CD1c-positive myeloid dendritic cell (primary cell): ENCODE data around the gene RNF19B.

ENCODE experiments used
- DNase-seq: peaks from one replicate; pipeline ENCODE4 v3.0.0-alpha.2; 2016; ENCODE audit errors: extremely low spot score

The RNF19B gene

DNA sequence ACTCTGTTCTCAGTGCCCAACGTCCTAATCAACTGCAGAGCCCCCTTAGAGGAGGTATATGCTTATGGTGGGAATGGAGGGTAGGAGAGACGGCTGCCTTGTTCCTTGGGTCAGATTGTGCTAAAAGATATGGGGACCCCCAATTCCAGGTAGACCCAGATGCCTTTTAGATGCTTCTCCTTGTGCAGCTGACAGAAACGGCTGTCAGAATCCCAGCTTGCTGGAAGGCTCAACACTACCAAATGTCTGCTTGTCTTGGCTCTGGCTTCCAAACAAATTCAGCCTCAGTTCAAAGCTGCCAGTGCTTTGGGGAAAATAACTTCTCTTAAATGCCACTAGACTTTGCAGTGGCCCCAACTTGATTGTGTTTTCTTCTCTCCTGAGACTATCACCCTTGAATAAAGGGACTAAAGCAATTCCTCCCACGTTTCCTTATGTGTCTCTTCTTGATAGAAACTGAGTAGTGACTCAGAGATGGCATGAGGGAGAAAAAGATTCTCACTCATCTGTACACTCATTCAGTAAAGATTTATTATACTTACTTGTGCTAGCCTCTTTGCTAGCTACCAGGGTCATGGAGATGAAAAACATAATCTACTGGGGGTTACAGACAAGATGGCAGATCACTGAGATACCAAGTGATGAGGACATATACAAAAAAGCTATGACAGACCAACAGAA is 3.4 kb upstream of the RNF19B start:
- DNase-seq = no peak

DNA sequence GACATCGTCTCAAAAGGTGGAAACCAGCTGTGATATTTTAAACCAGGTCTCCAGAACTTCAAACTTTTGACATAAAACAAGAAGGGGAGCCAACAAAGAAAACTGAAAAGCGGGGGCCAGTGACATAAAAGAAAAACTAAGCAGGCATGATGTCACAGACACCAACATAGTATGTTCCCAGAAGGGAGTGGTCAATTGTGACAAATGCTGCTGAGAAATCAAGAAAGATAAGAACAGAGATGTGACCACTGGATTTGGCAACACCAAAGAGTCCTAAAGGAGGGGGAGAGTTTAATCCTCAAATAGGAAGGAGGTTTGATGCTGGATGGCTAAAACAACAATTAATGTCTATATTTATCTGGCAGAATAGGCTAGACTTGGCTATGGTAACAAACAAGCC is 2.3 kb upstream of the RNF19B start:
- no peak for DNase-seq

DNA sequence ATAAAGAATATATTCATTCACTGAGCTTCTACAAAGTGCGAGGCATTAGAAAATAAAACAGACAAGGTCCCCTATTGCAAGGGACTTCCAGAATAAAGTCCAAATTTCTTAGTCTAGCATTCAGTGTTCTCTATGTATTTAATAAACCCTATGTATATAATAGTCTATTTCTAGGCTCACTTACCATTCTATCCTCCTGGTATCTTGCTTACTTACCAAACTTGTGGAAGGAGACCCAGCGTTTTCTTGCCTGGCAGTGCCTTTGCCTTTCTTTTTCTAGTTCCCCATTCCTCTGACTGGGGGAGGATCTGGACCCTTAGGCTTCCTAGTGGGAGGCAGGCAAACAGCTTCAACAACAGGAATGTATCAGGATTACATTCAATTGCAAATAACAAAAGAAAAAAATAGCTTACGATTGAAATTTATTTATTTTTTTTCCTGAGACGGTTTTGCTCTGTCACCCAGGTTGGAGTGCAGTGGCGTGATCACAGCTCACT is 690 bp upstream of the RNF19B start:
- peak; percentile 62 for DNase-seq

DNA sequence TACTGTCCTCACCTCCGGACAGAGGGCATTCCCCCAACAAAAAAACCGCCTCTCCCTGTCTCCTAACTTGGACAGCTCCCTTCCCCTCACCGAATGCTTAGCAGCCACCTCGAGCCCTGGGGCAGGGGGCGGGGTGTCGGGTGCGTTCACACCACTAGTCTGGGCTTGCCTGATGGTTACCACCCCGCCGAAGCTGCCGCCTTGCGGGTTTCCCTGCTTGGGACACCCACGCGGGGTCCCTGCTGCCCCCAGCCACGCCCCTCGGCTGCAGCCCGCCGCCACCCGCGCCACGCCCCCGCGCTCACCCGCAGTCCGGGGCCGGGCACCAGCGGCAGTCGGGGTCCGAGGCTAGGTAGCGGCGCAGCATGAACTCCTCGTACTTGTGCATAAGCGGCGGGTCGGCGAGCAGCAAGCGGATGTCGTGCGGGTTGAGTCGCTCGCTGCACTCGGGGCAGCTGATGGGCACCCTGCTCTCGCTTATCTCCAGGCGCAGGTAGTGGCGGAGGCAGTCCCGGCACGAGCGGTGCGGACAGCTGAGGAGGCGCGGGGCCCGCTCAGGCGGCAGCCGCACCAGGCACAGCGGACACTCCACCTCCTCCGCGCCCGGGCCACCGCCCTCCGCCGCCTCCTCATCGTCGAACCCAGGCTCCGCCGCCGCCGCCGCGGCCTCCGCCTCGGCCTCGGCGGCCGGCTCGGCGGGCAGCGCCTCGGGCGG is 706 bp downstream of the RNF19B start:
- DNase-seq = peak; percentile 67

DNA sequence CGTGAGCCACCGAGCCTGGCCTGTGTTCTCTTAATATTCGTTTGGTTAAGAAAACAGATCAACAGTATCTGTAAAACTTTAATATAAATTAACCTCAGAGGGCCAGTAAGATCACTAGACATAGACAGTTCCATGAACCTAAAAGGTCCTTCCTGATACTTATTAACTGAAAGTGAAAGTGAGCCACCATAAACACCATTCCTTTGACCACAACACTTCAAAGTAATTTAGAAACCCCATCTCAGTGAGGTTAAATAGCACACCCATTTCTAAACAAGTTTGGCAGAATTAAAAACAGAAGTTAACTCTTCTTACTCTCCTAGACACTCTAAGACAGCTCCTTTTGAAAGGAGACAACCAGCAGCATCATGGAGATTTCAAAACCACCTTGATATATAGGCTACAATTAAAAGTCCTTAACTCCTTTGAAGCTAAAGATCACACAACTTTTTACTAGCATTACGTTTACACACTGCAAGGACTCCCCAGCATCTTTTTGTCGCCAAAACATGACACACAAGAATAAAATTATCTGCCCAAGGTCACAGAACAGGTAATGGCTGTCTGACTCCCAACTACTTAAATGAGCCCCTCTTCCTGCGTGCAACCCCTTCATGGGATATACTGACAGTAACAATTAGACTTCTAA is 2.2 kb downstream of the RNF19B start:
- peak; percentile 69 for DNase-seq

DNA sequence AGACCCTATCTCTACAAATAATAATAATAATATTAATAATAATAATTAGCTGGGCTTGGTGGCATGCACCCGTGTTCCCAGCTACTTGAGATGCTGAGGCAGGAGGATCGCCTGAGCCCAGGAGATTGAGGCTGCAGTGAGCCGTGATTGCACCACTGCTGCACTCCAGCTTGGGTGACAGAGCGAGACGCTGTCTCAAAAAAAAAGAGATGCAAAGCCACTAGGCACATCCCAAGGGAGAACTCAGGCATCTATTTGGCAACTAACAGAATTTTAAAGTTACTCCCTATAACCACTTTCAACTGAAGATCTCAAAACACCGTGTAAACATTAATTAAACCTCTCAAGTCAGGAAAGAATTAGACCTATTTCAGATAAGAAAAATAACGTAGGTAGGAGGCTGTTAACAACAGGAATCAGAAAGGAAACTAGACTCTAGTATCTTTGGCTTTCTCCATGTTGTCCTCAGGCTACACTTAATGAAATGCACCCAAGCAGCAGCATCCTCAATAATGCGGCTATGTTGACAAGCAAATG is 3.7 kb downstream of the RNF19B start:
- DNase-seq = no peak

DNA sequence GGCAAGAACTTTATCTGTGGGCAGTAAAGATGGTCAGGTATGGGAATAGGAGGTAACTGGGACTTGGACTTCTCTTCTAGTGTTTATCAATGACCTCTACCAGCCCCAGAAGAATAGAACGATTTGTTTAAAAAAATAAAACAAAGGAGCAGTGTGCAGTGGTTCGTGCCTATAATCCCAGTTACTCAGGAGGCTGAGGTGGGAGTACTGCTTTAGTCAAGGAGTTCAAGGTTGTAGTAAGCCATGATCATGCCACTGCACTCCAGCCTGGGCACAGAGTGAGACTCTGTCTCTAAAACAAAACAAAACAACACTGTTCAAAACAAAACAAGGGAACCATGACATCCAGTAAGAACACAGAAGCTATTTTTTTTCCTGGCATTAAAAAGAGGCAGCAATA is 4.3 kb downstream of the RNF19B start:
- no peak for DNase-seq

DNA sequence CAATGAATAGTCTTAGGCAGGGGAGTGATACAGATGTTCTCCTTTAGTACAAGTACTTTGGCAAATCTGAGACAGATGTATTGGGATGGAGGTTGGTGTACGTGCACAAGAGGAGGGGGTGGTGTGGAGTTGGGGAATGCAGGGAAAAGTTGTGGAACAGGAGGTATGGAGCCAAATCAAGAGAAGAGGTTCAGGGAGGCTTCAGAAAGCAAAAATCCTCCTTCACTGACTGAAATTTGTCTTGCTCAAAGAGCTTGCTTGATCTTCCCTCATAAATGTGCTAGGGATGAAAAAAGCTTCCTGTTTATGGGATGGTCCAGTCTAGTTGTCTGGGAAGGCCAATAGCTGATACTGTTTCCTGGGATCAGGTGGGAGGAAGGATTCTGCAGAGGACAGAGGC is 5.8 kb downstream of the RNF19B start:
- DNase-seq = no peak

DNA sequence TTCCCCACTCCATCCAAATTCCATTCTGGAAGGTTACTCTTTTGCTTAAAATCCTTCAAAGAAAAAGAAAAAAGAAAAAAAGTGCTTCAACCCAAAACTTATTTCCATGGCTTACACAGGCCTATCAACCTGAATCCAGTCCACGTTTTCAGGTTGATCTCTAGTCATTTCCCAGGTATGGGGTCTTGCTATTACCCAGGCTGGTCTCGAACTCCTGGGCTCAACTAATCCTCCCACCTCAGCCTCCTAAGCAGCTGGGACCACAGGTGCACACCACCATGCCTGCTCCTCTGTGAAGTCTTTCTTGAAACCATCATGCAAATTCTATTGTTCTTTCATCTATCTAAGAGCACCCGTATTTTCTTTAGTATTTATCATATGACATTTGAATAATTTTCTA is 7.6 kb downstream of the RNF19B start:
- no peak for DNase-seq

DNA sequence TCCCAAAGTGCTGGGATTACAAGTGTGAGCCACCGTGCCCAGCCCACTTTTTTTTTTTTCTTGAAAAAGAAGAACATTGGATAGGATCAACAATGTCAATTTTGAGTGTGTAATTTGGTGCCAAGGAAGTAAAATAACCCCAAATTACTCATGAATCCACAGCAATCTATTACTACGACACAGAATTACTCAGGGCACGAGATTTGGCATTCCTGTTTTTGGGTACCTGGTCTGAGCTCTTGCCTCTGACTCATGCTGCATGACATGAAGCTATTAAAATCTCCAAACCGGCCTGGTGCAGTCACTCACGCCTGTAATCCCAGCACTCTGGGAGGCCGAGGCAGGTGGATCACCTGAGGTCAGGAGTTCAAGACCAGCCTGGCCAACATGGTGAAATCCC is 10.4 kb downstream of the RNF19B start:
- peak; percentile 42 for DNase-seq

DNA sequence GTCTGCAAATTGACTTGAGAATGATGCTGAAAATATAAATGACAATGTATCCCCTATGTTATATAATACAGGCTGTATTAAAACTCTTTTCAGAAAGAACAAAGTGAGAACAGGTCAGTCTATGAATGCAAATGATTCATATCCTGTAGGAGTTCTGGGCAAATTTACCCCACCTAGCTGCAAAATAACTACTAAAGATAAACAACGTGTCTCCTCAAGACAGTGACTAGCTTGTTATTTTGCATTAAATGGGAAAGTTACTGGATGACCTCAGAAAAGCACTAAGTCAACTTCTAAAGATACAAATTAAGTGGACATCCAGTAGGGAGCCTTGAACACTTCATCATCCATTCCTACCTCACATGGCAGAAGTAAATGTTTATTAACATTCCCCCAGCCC is 11.1 kb downstream of the RNF19B start:
- peak; percentile 30 for DNase-seq

DNA sequence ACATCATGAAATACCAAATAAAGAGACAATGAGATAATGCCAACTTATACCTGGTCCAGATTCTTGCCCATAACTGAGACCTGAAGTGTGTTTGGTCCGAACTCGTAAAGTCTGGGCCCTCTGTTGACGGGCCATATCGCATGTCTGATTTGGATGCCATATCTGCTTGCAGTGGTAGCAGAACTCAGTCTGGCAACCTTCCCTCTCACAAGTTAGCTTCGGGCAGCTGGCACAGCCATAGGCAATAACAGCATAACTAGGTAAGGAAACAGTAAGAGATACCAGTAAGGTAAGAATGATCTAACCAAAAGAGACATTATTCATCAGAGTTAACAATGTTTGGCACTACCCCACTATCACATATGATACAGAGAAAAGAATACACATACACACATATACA is 15.1 kb downstream of the RNF19B start:
- no peak for DNase-seq

DNA sequence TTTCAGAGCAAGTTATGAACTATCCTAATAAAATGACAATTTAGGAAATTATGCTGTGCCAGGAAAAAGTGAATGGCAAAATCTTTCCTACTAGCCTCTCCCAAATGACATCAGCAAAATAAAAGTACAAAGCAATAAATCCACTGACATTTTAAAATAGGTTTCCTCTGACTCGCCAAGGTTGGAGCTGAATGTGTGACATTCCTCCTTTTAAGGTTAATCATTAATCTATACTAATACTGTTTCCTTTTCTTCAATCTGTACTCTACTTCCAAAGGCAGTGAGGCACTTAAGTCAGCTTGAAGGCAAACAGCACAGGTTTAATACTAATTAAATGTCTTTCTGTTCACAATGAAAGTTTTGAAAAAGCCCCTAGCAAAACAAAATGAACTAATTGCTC is 15.7 kb downstream of the RNF19B start:
- DNase-seq = no peak

DNA sequence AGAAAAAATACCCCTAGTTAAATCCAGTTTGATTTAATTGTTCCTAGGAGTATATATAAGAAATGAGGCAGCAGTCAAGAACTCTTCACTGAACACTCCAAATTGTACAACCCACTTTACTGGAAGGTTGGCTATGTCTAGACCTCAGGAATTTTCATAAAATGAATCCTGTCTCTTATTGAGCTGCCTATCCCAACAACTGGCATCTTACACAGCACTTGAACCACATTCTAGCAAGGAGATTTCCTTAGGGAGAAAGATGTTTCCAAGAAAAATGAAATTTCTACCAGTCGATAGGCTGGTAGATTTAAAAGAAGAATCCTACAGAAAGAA is 16.3 kb downstream of the RNF19B start:
- no peak for DNase-seq

DNA sequence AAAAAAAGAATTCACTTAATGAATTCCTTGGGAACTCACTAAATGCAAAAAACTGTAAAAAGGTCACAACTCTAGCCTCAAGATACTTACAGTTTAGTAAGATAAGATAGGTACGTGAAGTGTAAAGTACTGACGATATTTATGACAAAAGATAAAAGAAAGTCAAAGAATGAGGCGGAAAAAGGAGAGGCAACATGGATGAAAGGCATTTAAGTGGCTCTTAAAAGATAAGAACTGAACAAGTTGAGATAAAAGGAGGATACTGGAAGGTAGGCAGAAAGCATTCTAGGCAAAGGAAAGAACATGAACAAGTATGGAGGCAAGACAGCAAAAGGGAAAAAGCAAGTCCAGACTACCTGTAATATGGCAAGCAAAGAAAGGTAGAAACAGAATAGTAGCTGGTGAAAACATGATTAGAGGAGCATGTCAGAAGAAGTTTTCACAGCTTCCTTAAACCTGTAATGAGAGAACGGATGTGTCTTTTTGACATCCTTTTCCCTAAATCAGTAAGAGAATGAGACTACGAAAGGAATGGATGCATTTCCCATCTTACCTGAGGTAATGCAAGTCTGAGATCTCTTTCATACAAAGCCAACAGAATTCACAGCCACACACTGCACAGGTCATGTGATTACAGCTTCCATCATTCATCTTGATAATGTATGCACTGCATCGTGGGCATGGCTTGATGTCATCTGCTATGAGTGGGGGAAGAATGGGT is 16.8 kb downstream of the RNF19B start:
- no peak for DNase-seq

DNA sequence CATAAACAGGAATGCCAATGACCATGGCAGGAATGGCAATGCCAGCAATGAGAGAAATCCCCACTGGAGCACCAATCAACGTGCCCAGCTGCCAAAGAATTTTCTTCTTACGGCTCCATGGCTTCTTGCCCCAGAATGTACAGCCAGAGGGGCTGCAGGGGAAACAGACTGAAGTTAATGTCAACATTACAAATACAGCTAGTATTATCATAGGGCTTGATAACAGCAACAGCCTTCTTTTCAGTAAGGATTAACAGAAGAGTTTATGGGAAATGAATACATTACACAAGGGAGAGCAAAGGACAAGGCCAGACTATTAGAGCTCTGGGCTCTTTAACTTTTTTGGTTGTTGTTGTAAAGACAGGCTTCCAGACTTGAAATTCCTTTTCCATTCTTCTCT is 18.2 kb downstream of the RNF19B start:
- no peak for DNase-seq

DNA sequence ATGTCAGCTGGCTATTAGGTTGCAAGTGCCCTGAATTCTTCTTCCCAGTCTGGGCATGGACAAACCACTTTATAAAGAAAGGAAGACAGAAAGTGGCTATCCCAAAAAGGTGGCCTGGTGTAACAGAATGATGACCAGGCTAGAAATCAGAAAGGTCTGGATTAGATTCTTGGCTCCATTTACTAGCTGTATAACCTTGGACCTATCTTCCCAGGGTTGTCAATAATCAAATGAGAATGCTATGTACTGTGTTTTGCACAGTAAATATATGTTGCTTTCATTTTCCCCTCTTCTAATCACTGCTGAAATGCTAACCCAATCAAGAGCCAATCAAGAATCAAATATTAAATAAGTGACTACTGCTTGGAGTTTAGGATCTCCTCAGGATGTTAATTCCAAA is 20.4 kb downstream of the RNF19B start:
- DNase-seq = no peak

DNA sequence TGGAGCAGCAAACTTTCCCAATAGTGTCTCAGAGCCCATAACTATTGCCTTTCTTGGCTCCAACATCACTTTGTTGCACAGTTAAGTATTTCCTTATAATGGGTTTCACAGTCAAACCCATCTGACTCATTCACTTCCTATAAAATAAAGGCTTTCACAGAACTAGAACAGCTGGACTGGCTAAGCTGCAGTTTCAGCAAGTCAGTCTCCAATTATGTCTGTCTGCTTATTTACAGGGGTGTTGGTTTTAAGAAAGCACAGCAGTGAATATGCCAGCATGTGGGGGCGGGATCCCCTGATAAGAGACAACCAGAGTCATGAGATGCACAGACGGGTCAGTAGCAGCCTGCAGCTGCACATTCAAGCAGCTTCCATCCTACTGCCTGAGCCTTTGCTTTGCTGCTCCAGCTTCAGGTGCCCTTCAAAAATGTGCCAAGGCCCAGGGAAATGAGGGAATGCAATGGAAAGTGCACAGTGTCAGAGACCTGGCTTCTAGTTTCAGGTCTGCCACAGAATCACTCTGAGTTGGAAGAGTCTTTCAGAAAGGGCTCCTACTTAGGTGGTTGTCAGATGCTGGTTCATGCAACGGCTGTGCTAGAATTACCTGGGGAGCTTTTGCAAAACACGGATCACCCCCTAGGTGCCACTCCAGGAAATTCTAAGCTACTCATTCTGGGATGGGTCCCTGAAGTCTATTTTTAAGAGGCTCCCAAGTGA is 24.8 kb downstream of the RNF19B start:
- peak; percentile 85 for DNase-seq

DNA sequence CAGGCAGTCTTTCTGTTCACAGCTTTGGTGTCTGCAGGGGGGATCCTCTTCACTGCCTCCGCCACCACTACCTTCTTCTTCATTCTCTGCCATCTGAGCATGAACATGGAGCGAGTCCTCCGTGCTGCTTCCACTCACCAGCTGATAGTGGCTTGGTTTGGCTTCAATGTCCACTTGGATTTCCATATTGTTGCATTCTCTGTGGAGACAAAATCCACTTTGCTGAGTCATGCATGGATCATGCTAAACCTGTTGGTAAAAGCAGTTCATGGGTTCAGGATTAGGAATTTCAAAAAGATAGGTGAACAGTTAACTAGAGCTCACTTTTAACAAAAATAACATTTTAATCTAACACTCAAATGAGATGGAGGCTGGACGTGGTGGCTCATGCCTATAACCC is 27.5 kb downstream of the RNF19B start:
- no peak for DNase-seq

DNA sequence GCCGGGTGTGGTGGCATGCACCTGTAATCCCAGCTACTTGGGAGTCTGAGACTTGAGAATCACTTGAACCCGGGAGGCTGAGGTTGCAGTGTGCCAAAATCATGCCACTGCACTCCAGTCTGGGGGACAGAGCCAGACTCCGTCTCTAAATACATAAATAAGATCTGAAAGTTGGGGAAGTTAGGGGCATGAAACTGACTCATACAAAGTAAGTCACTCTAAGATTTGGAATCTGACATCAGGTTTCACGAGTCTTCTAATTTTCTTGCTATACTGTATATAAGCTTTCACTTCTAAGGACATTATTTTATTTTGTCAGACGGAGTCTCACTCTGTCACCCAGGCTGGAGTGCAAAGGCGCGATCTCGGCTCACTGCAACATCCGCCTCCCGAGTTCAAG is 30.1 kb downstream of the RNF19B start:
- peak; percentile 28 for DNase-seq

DNA sequence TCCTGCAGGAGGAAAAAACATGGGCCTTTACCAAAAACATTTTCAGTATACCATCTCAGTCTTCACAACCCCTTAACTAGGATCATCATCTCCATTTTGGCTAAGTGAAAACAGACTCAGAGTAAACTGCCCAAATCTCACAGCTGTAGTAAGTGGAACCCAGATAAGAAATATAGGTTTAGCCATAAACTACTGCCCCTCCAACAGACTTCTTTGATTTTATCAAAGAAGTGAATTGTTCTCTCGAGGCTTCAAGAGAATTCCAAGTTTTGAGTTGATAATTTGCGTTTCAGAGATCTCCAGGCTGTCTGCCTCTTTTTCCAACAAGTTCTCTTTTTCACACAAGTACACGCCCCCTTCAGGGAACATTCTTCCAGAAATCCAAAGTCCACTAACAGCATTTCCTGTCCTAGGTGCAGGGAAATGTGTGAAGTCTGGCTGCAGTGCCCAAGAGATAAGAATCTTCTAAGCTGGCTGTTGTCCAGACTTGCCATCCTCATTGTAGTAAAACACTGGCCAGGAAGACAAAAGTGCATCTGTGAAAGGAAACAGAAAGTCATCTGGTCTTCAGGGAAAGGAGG is 30.8 kb downstream of the RNF19B start:
- DNase-seq = no peak
